ENCODE measurements around the gene RPS21.

The RPS21 gene

GRCh38 chr20:62400021-62400420, 13.1 kb downstream of the RPS21 start:
- no peak for TF ChIP-seq CTCF (IDR thresholded peaks at IDR 0.05; ENCODE audit: low read depth, low read length)
- no peak overlapping the region for H3K4me3 ChIP-seq (ENCODE audit: low read depth, low read length)

GRCh38 chr20:62400541-62400940, 13.6 kb downstream of the RPS21 start:
- no peak overlapping the region for H3K4me3 ChIP-seq (ENCODE audit: low read depth, low read length)
- TF ChIP-seq CTCF (IDR thresholded peaks at IDR 0.05; ENCODE audit: low read depth, low read length): no peak

GRCh38 chr20:62401331-62401779, 14.5 kb downstream of the RPS21 start:
- TF ChIP-seq CTCF (IDR thresholded peaks at IDR 0.05; ENCODE audit: low read depth, low read length): no peak
- H3K4me3 ChIP-seq (ENCODE audit: low read depth, low read length): no peak overlapping the region

GRCh38 chr20:62402456-62403150, 15.7 kb downstream of the RPS21 start:
- no peak for TF ChIP-seq CTCF (IDR thresholded peaks at IDR 0.05; ENCODE audit: low read depth, low read length)
- no peak overlapping the region for H3K4me3 ChIP-seq (ENCODE audit: low read depth, low read length)

GRCh38 chr20:62403331-62403730, 16.4 kb downstream of the RPS21 start:
- H3K4me3 ChIP-seq (ENCODE audit: low read depth, low read length): no peak overlapping the region
- no peak for TF ChIP-seq CTCF (IDR thresholded peaks at IDR 0.05; ENCODE audit: low read depth, low read length)

- H3K4me3 ChIP-seq (ENCODE audit: low read depth, low read length): no peak overlapping the region
- TF ChIP-seq CTCF (IDR thresholded peaks at IDR 0.05; ENCODE audit: low read depth, low read length): no peak
Measured at GRCh38 chr20:62404112-62404665, 17.3 kb downstream of the RPS21 start.

GRCh38 chr20:62404761-62405107, 17.8 kb downstream of the RPS21 start:
- no peak for TF ChIP-seq CTCF (IDR thresholded peaks at IDR 0.05; ENCODE audit: low read depth, low read length)
- H3K4me3 ChIP-seq (ENCODE audit: low read depth, low read length): no peak overlapping the region
